NAMALWA (cell line): ENCODE results near the gene TMEM271.
"Not testable (repeated sequence)": the region's sequence is repeated elsewhere in the genome, so short reads cannot be mapped to it uniquely, and the experiment has no call there.

Experiments
- DNase-seq: peaks from one replicate; pipeline ENCODE4 v3.0.0-alpha.2; 2015; ENCODE audit warnings: low spot score

The TMEM271 gene

DNA sequence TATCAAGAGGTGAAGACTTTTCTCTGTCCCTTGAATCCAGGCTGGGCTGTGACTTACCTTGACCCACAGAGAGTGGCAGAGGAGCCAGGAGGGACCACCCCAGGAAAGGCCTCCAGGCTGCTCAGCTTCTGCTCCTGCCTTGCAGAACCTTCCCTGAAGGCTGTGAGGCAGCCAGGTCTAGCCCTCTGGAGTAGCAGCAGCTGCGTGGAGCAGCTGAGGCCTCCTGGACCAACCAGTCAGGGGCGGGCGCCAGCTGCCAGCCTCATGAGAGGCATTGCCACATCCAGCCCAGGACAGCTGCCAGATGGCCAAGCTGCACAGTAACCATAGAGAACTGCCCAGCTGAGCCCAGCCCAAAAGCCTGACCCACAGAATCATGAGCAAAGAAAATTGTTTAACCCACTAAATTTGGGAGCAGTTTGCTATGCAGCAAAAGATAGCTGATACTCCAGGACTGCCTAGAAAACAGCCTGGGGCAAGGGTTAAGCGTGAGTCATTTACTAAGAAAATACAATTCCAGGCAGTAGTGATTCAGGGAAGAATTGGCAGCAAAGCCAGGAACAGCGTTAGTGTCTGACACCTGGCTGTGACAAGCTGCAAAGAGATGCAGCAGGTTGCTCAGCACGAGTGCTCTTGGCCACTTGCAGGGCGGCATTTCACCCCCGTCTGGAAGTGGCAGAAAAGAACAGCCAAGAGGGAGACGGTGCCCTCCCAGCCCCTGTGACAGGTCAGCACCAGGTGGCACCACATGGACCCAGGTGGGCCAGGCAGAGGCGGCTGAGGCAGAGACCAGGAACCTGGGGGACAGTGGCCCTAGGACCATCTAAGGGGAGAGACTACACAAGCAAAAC lies 34.5 kb upstream of the TMEM271 start:
- no peak for DNase-seq

DNA sequence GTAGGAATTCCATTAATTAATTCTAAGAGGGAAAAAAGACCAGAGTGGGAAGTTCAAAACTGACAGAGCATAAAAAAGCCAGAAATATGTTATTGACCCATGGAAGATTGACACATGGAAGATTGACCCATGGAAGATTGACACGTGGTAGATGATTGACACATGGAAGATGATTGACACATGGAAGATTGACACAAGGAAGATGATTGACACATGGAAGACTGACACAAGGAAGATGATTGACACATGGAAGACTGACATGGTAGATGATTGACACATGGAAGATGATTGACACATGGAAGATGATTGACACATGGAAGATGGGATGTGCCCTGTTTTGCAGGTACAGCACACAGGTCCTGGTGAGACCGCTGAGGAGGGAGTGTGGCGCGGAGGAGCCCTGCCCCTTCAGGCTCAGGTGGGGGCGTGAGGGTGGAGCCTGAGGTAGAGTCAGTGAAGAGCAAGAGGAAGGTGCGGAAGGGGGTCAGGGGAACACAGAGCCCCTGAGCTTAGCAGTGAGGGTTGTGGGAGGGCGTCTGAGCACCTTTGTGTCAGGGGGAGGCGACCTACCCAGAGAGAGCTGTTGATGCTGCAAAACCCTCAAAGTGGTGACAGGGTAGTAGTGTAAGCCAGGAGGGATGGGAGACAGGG lies 33.4 kb upstream of the TMEM271 start:
- peak; percentile 41 for DNase-seq

- DNase-seq: no peak
Observed at GRCh38 chr4:608236-608635, 32.1 kb upstream of the TMEM271 start.

- DNase-seq: no peak
Observed at GRCh38 chr4:605702-606425, 29.8 kb upstream of the TMEM271 start.

DNA sequence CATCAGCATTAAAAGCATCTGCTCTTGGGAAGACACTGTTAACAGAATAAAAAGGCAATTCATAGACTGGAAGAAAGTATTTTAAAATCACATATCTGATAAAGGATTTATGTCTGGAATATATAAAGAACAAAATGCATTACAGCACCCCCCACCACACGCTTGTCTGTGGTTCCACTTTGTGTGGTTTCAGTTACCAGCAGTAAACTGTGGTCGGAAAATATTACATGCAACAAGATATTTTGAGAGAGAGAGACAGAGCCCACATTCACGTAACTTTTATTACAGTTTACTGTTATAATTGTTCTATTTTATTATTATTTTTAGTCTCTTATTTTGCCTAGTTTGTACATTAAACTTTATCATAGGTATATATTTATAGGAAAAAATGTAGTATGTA lies 28.0 kb upstream of the TMEM271 start:
- peak; percentile 36 for DNase-seq

DNA sequence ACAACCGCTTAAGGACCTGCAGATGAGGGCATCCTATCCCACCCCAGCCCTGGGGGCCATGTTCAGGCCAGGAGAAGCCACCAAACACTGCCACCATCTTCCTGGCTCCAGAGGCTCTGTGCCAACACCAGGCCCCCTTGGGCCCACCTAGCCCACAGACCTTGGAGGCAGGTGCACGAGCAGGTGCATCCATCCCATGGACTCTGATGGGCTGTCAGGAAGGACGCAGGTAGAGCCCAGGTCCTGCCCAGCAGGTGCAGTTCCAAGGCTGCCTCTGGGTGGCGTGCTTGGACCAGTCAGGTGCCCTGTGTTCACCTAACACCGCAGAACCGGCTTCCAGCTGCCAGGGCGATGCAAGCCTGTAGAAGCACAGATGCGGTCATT lies 26.5 kb upstream of the TMEM271 start:
- DNase-seq: peak; percentile 65

GRCh38 chr4:601612-602558 lies 25.8 kb upstream of the TMEM271 start:
- DNase-seq: no peak

GRCh38 chr4:600850-601515 lies 24.9 kb upstream of the TMEM271 start:
- DNase-seq: no peak

DNA sequence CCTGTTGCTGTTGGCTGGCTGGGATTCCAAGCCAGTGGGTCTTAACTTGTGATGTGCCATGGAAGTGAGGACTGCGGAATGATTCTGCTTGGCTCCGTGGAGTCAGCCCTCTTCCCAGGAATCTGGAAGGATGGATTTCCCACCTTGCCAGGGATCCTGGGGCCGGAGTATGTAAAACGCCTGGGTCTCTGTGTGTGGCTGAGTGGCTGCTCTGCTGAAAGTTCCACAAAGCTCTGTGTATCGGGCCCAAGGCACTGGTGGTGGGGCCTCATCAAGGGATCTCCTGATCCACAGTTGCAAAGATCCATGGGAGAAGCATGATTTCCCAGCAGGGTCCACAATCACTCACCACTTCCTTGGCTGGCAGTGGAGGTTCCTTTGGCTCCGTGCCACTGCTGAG lies 24.1 kb upstream of the TMEM271 start:
- no peak for DNase-seq

- DNase-seq: no peak
Observed at GRCh38 chr4:598925-599324, 22.8 kb upstream of the TMEM271 start.

DNA sequence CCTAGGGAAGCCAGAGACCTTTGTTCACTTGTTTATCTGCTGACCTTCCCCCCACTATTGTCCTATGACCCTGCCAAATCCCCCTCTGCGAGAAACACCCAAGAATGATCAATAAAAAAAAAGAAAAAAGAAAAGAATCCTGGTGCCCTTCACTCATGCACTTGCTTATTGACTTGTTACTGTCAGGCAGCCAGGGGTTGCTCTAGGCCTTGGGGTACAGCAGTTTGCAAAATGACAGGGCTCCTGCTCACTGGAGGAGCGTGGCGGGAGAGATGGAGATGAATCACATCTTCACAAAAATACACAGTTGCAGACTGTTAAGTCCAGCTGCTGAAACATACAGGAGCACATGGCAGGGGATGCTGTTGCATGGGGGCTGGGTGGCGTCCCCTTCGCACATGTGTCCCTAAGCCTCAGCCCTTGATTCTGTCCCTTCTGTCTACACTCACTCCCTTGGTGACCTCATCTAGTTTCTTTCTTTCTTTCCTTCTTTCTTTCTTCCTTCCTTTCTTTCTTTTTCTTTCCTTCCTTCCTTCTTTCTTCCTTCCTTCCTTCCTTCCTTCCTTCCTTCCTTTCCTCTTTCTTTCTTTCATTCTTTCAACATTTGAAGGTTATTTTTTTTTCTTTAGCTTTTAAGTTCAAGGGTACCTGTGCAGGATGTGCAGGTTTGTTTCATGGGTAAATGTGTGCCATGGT lies 16.9 kb upstream of the TMEM271 start:
- DNase-seq: no peak

DNA sequence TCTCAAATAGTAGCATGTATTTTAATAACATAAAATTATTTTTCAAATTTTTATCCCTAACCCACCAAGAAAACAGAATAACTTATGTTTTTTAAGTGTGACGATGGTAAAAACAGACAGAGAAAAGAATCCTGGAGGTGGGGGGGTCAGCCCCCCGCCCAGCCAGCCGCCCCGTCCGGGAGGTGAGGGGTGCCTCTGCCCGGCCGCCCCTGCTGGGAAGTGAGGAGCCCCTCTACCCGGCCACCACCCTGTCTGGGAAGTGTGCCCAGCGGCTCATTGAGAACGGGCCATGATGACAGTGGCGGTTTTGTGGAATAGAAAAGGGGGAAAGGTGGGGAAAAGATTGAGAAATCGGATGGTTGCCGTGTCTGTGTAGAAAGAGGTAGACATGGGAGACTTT lies 16.1 kb upstream of the TMEM271 start:
- DNase-seq: not testable (repeated sequence)

DNA sequence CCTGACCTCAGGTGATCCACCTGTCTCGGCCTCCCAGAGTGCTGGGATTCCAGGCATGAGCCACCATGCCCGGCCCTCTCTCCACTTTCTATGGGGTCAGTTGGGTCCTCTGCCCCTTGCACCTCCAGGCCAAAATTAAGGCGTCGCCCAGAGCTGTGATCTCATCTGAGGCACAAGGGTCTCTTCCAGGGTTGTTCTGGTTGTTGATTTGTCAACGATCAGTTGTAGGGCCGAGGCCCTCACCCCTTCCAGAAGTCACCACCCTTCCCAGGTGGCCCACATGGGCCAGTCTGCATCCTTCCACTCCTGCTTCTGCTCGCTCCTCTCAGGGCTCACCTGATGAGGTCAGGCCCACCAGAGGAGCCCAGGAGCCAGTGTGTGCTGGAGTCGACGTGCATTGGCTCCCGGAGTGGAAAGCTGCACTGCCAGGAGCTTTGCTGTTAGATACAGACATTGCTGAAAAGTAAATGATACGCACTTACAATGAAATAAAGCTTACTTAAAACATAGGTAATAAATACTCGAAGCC lies 14.3 kb upstream of the TMEM271 start:
- no peak for DNase-seq

DNA sequence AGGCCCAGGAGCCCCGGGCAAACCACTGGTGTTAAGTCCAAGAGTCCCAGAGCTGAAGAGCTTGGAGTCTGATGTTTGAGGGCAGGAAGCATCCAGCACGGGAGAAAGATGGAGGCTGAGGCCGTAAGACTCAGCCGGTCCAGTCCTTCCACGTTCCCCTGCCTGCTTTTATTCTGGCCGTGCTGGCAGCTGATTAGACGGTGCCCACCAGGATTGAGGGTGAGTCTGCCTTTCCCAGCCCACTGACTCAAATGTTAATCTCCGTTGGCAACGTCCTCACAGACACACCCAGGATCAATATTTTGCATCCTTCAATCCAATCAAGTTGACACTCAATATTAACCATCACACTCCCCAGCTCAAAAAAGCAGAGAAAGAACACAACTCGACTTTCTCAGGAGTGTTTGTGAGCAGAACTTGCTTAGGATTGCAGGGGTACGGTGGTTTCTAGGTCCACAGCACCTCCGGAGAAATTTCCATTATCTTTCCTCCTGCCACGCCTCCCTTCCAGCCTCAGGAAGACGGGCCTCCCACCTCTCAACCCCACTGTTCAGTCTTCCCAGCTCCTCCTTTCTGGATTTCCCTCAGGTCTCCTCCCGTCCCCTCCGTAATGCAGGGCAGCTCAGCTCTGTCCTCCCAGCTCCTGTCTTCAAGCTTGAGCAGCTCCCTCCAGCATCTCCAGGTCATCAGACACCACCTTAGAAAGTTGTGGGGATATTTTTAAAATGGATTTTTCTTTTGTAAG lies 13.3 kb upstream of the TMEM271 start:
- no peak for DNase-seq

DNA sequence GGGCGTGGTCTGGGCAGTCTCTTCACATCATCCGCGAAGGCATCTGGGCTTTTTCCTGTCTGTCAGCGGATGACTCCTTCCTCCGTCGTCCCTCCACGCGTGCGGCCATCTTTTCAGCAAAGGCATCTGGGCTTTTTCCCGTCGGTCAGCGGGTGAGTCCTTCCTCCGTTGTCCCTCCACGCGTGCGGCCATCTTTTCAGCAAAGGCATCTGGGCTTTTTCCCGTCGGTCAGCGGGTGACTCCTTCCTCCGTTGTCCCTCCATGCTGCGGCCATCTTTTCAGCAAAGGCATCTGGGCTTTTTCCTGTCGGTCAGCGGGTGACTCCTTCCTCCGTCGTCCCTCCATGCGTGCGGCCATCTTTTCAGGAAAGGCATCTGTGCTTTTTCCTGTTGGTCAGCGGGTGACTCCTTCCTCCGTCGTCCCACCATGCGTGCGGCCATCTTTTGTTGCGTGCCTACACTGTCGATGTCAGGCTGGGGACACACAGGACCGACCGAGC lies 12.3 kb upstream of the TMEM271 start:
- no peak for DNase-seq

DNA sequence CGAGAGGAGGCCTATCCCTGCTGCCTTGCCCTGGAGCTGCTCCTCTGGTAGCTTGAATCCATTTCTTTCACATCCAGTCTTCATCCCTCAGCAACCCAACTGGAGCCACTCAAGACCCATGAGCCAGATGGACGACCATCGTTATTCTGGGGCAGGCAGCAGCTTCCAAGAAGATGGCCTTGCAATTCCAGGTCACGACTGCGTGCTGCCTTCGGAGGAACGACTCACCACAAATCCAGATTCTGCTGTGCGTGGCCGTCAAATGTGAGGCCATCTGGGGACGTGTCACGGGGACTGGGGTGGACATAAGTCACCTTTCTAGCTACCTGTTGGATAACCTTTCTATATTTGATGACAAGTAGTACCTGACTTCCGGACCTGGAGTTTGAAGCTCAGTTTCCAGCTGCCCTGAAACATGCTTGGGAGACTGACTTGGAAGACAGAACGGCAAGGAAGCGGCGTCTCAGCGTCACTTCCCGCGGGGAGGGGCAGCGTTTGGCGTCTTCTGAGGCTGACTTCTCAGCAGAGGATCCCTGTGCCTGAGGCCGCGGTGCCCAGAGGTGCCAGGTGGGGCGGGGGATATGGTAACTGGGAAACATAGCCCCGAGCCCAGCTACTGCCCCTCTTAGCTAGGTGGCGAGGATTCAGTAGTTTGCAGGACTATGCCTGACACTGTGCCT lies 11.7 kb upstream of the TMEM271 start:
- no peak for DNase-seq

DNA sequence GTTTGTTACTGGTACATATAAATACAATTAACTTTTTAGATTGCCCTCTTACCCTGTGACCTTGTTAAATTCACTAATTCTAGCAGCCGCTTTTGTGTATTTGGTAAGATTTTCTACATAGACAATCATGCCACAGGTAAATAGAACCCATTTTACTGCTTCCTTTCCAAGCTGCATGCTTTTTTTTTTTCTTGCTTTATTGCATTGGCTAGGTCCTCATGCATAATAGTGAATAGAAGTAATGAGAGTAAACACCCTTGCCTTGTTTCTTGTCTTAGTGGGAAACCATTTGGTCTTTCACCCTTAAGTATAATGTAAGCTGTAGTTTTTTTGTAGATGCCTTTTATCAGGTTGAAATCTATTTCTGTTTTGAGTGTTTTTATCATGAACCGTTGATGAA lies 7.7 kb upstream of the TMEM271 start:
- DNase-seq: no peak

DNA sequence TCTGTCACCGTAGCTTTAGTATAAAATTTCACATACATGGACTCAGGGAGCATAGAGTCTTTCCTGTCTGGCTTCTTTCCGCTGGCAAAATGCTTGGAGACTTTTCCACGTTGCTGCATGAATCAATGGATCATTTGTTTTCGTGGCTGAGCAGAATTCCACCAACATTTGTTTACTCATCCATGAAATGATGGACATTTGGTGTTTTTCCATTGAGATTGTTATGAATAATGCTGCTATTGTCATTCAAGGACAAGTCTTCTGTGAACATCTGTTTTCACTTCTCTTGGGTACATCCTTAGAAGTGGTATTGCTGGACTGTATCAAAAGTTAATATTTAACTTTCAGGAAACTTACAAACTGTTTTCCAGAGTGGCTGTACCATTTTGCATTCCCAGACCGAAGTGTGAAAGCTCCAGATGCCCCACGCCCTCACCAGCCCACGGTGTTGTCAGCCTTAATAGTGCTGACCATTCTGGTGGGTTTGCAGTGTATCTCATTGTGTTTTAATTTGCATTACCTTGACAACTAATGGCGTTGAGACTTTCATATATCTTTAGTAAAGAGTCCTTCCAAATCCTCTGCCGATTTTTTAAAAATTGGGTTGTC lies 5.8 kb upstream of the TMEM271 start:
- no peak for DNase-seq

DNA sequence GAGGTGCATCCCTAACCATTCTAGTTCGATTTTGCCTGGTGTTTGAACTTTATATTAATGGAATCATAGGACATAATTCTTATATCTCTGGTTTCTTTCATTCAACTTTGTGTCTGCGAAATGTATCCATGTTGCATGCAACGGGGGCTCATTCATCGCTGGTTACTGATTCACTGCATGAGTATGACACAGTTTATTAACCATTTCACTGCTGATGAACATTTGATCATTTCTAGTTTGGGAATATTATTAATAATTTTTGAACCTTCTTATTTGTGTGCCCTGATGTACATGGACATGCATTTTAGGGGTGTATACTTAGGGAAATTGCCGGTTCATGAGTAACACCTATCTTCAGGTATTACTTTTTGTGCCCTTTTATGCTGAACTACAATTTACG lies 5.1 kb upstream of the TMEM271 start:
- DNase-seq: no peak
